ENCODE measurements around the gene PLEKHA6.

- TF ChIP-seq EZH2 (IDR thresholded peaks at IDR 0.05; ENCODE audit: borderline replicate concordance, insufficient read depth, low read length, poor library complexity, severe bottlenecking) (no peak), REST (IDR thresholded peaks at IDR 0.05; ENCODE audit: borderline replicate concordance) (no peak), CTCF (IDR thresholded peaks at IDR 0.05; ENCODE audit: poor library complexity, severe bottlenecking) (no peak), SMC3 (conservative IDR thresholded peaks at IDR 0.05; ENCODE audit: poor library complexity) (no peak), POLR2AphosphoS5 (IDR thresholded peaks at IDR 0.05) (no peak), RAD21 (conservative IDR thresholded peaks at IDR 0.05) (no peak), MXI1 (conservative IDR thresholded peaks at IDR 0.05; ENCODE audit: poor library complexity, severe bottlenecking) (no peak), TAF1 (IDR thresholded peaks at IDR 0.05; ENCODE audit: low read depth) (no peak)
Measured at GRCh38 chr1:204292740-204293139, 67.0 kb downstream of the PLEKHA6 start.

Measured in neural cell (in vitro differentiated cells).